ENCODE measurements around the gene APEH. TPM values are rescaled to one million over a fixed set of nuclear protein-coding genes. Genes with fewer than 3 reads are reported as not detected.

Gene APEH
- total RNA-seq, 5 donors from 2014 or later (not counting 1 experiment from before 2014, with no cell fraction given), result 82.8 to 162 (median 141) TPM

- CTCF ChIA-PET, result no interaction called here
- no peaks in the 10 kb centered on the region for H3K27me3 ChIP-seq (replicated peaks in 1 of 2; ENCODE audit: control insufficient read depth in 2 of 2, extremely low read depth in 1 of 2, insufficient read depth in 2 of 2, low read length in 1 of 2)
- H3K27ac ChIP-seq (ENCODE audit: low read length), result peak overlapping the region; percentile 91
- ATAC-seq (replicated peaks in 1 of 4) (no peak), DNase-seq (no peak)
- H3K4me1 Mint-ChIP-seq, result peaks cover 36 to 44% (median 41%) of the 10 kb centered on the region in 3 donors
- no peaks in the 10 kb centered on the region for H3K9me3 Mint-ChIP-seq
- WGBS (ENCODE audit: insufficient coverage), result 95% methylated on average over 15 of the region's 26 CpGs
- H3K36me3 Mint-ChIP-seq, result peaks cover 4% of the 10 kb centered on the region
- H3K9me3 ChIP-seq, result no peaks in the 10 kb centered on the region
- peak overlapping the region; percentile 75 to 96 for H3K27ac Mint-ChIP-seq
- H3K4me3 Mint-ChIP-seq, result peak overlapping the region; percentile 92 to 95 (median 92)
- peaks cover 4 to 50% of the 10 kb centered on the region in 2 experiments for H3K4me1 ChIP-seq (ENCODE audit: control insufficient read depth in 1 of 2, extremely low read depth in 1 of 2, insufficient read depth in 2 of 2, low read length in 2 of 2)
- no peaks in the 10 kb centered on the region for H3K27me3 Mint-ChIP-seq
- peaks cover 0 to 20% of the 10 kb centered on the region in 2 donors for H3K36me3 ChIP-seq (ENCODE audit: control insufficient read depth in 2 of 2, extremely low read depth in 1 of 2, insufficient read depth in 1 of 2, low read length in 1 of 2)
- POLR2A ChIA-PET, result no interaction called here
- H3K4me3 ChIP-seq (ENCODE audit: control insufficient read depth in 1 of 2, extremely low read depth in 1 of 2, low read length in 1 of 2), result no peak overlapping the region
These were observed 48.0 kb downstream of the APEH start for GRCh38 chr3:49721896-49722781.

- peaks cover 36 to 44% (median 41%) of the 10 kb centered on the region in 3 donors for H3K4me1 Mint-ChIP-seq
- DNase-seq, result no peak
- peaks cover under 1 to 27% of the 10 kb centered on the region in 2 donors for H3K36me3 ChIP-seq (ENCODE audit: control insufficient read depth in 2 of 2, extremely low read depth in 1 of 2, insufficient read depth in 1 of 2, low read length in 1 of 2)
These were observed 48.7 kb downstream of the APEH start for GRCh38 chr3:49722896-49723295.

GRCh38 chr3:49723296-49723627 is 49.1 kb downstream of the APEH start:
- H3K4me1 ChIP-seq (ENCODE audit: control insufficient read depth in 1 of 2, extremely low read depth in 1 of 2, insufficient read depth in 2 of 2, low read length in 2 of 2), result peaks cover 4 to 45% of the 10 kb centered on the region in 2 experiments
- ChIA-PET CTCF (interaction anchor here in 1 of 2 donors (1.5 kb wide), 1 partner anchor 184 kb away, joined by 4 read pairs; no protein-coding TSS in a partner anchor), POLR2A (no interaction called here)
- no peaks in the 10 kb centered on the region for H3K9me3 ChIP-seq
- peaks cover 4 to 29% of the 10 kb centered on the region in 2 donors for H3K36me3 ChIP-seq (ENCODE audit: control insufficient read depth in 2 of 2, extremely low read depth in 1 of 2, insufficient read depth in 1 of 2, low read length in 1 of 2)
- peak overlapping the region; percentile 66 to 96 for H3K4me3 ChIP-seq (ENCODE audit: control insufficient read depth in 1 of 2, extremely low read depth in 1 of 2, low read length in 1 of 2)
- H3K27ac Mint-ChIP-seq, result peak overlapping the region; percentile 92 to 96
- H3K27me3 ChIP-seq (replicated peaks in 1 of 2; ENCODE audit: control insufficient read depth in 2 of 2, extremely low read depth in 1 of 2, insufficient read depth in 2 of 2, low read length in 1 of 2), result no peaks in the 10 kb centered on the region
- DNase-seq (peak in 34 of 35 experiments; percentile 22 to 74 (median 55)), ATAC-seq (replicated peaks in 1 of 4) (peak; percentile 25 to 37 (median 30))
- WGBS (ENCODE audit: insufficient coverage), result under 1% methylated on average over 20 of the region's 20 CpGs
- H3K27ac ChIP-seq (ENCODE audit: low read length), result peak overlapping the region; percentile 91
- no peaks in the 10 kb centered on the region for H3K9me3 Mint-ChIP-seq
- H3K27me3 Mint-ChIP-seq, result no peaks in the 10 kb centered on the region
- H3K4me1 Mint-ChIP-seq, result peaks cover 36 to 44% (median 41%) of the 10 kb centered on the region in 3 donors
- peak overlapping the region; percentile 92 to 95 (median 92) for H3K4me3 Mint-ChIP-seq
- H3K36me3 Mint-ChIP-seq, result peaks cover 13% of the 10 kb centered on the region

More at GRCh38 chr3:49722896-49723295, 48.7 kb downstream of the APEH start:
- H3K27ac ChIP-seq (ENCODE audit: low read length), result peak overlapping the region; percentile 91
- POLR2A ChIA-PET, result no interaction called here
- Mint-ChIP-seq H3K36me3 (peaks cover 10% of the 10 kb centered on the region), H3K27me3 (no peaks in the 10 kb centered on the region), H3K4me3 (peak overlapping the region; percentile 92 to 95 (median 92)), H3K9me3 (no peaks in the 10 kb centered on the region), H3K27ac (peak overlapping the region; percentile 92 to 96)
- ATAC-seq (replicated peaks in 1 of 4), result no peak
- peaks cover 4 to 48% of the 10 kb centered on the region in 2 experiments for H3K4me1 ChIP-seq (ENCODE audit: control insufficient read depth in 1 of 2, extremely low read depth in 1 of 2, insufficient read depth in 2 of 2, low read length in 2 of 2)
- CTCF ChIA-PET, result interaction anchor here in 1 of 2 donors (1.5 kb wide), 1 partner anchor 184 kb away, joined by 4 read pairs; no protein-coding TSS in a partner anchor
- peak overlapping the region; percentile 66 to 96 for H3K4me3 ChIP-seq (ENCODE audit: control insufficient read depth in 1 of 2, extremely low read depth in 1 of 2, low read length in 1 of 2)
- H3K27me3 ChIP-seq (replicated peaks in 1 of 2; ENCODE audit: control insufficient read depth in 2 of 2, extremely low read depth in 1 of 2, insufficient read depth in 2 of 2, low read length in 1 of 2), result no peaks in the 10 kb centered on the region
- WGBS (ENCODE audit: insufficient coverage), result 83% methylated on average over 7 of the region's 8 CpGs
- no peaks in the 10 kb centered on the region for H3K9me3 ChIP-seq

GRCh38 chr3:49723628-49724551 is 49.7 kb downstream of the APEH start, which contains the start of gene GMPPB:
GMPPB (minus strand) TSS chr3:49723951; CDS start chr3:49723726, 225 bp downstream.
- peak; percentile 80 to 84 (median 82) for ATAC-seq (replicated peaks in 1 of 4)
- Mint-ChIP-seq H3K4me1 (peaks cover 31 to 40% (median 35%) of the 10 kb centered on the region in 3 donors), H3K27me3 (no peaks in the 10 kb centered on the region), H3K36me3 (peaks cover 13% of the 10 kb centered on the region), H3K9me3 (no peaks in the 10 kb centered on the region), H3K27ac (peak within 1 kb of the TSS; percentile 92 to 96), H3K4me3 (peak within 1 kb of the TSS; percentile 92 to 95 (median 92))
- H3K27me3 ChIP-seq (replicated peaks in 1 of 2; ENCODE audit: control insufficient read depth in 2 of 2, extremely low read depth in 1 of 2, insufficient read depth in 2 of 2, low read length in 1 of 2), result no peaks in the 10 kb centered on the region
- H3K4me3 ChIP-seq (ENCODE audit: control insufficient read depth in 1 of 2, extremely low read depth in 1 of 2, low read length in 1 of 2), result peak within 1 kb of the TSS; percentile 66 to 96
- WGBS (ENCODE audit: insufficient coverage), result under 1% methylated on average over 92 of the region's 102 CpGs
- DNase-seq, result peak; percentile 75 to 94 (median 88)
- H3K9me3 ChIP-seq, result no peaks in the 10 kb centered on the region
- ChIA-PET CTCF (interaction anchor here in 1 of 2 donors (1.5 kb wide), 1 partner anchor 184 kb away, joined by 4 read pairs; no protein-coding TSS in a partner anchor), POLR2A (interaction anchor here in 1 of 2 donors (0.6 kb wide), 1 partner anchor 311 kb away, joined by 8 read pairs; no protein-coding TSS in a partner anchor)
- peak within 1 kb of the TSS; percentile 91 for H3K27ac ChIP-seq (ENCODE audit: low read length)
- H3K4me1 ChIP-seq (ENCODE audit: control insufficient read depth in 1 of 2, extremely low read depth in 1 of 2, insufficient read depth in 2 of 2, low read length in 2 of 2), result peaks cover 3 to 39% of the 10 kb centered on the region in 2 experiments
- peaks cover 4 to 30% of the 10 kb centered on the region in 2 donors for H3K36me3 ChIP-seq (ENCODE audit: control insufficient read depth in 2 of 2, extremely low read depth in 1 of 2, insufficient read depth in 1 of 2, low read length in 1 of 2)

- ATAC-seq (replicated peaks in 1 of 4), result peak in 1 of 4 experiments; percentile 30
- no CpG with 5 or more reads among the region's 6 CpGs for WGBS (ENCODE audit: insufficient coverage)
- no peaks in the 10 kb centered on the region for H3K27me3 ChIP-seq (replicated peaks in 1 of 2; ENCODE audit: control insufficient read depth in 2 of 2, extremely low read depth in 1 of 2, insufficient read depth in 2 of 2, low read length in 1 of 2)
- Mint-ChIP-seq H3K27ac (peak overlapping the region; percentile 86 to 92), H3K9me3 (no peaks in the 10 kb centered on the region), H3K36me3 (peaks cover 13% of the 10 kb centered on the region), H3K4me1 (peaks cover 26 to 34% (median 31%) of the 10 kb centered on the region in 3 donors), H3K27me3 (no peaks in the 10 kb centered on the region), H3K4me3 (peak overlapping the region; percentile 92 to 95 (median 92))
- peaks cover 3 to 34% of the 10 kb centered on the region in 2 experiments for H3K4me1 ChIP-seq (ENCODE audit: control insufficient read depth in 1 of 2, extremely low read depth in 1 of 2, insufficient read depth in 2 of 2, low read length in 2 of 2)
- no peaks in the 10 kb centered on the region for H3K9me3 ChIP-seq
- peak in 31 of 35 experiments; percentile 11 to 73 (median 43) for DNase-seq
- peak overlapping the region; percentile 85 for H3K27ac ChIP-seq (ENCODE audit: low read length)
- H3K36me3 ChIP-seq (ENCODE audit: control insufficient read depth in 2 of 2, extremely low read depth in 1 of 2, insufficient read depth in 1 of 2, low read length in 1 of 2), result peaks cover 4 to 30% of the 10 kb centered on the region in 2 donors
- POLR2A ChIA-PET, result interaction anchor here in 1 of 2 donors (0.6 kb wide), 1 partner anchor 312 kb away, joined by 8 read pairs; no protein-coding TSS in a partner anchor
- CTCF ChIA-PET, result interaction anchor here in 1 of 2 donors (1.5 kb wide), 1 partner anchor 185 kb away, joined by 4 read pairs; no protein-coding TSS in a partner anchor
- H3K4me3 ChIP-seq (ENCODE audit: control insufficient read depth in 1 of 2, extremely low read depth in 1 of 2, low read length in 1 of 2), result peak overlapping the region; percentile 66 to 96
These were observed 50.4 kb downstream of the APEH start for GRCh38 chr3:49724586-49724985.

All from T-cell (primary cell).